HK-2 (cell line): ENCODE results near the gene ADD3.

ENCODE experiments used
- DNase-seq: peaks from one replicate; pipeline ENCODE4 v3.0.0-alpha.2; 2018; ENCODE audit not compliant: unreplicated experiment

ADD3 gene

DNA sequence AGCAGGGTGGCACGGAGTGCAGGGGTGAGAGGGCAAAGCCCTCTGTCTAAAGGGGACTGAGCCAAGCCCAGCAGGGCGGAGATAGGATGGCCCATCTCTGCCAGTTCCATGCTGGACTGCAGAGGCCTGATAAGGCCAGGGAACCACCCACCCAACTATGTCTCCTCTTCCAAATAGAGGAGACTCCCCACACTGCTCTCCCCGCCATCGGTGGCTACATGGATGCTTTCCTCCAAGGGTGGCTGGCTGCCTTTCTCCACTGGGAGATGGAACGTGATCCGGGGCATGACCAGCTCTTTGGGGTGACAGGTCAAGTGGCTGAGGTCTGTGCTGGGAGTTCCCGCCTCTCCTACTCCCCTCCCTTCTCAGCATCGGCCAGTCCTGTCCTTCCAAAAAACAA, 141.5 kb downstream of the ADD3 start:
- no peak for DNase-seq

DNA sequence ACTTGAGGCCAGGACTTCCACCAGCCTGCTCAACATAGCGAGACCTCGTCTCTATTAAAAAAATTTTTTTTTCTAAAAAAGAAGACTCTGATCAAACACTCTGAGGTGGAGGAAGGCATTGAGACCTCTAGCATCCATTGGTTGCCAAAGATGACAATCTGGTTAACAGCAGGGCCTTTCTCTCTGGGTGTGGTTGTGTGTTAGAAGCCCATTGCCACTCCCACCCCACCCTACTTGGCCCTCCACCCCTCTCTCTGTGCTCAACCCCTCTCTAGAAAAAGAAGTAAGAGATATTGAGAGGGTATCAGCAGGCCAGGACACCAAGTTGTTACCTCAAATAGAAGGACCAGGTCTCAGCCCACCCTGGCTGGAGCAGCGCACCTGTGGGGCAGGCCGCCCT, 142.3 kb downstream of the ADD3 start:
- no peak for DNase-seq

GRCh38 chr10:110150981-110151380, 143.2 kb downstream of the ADD3 start:
- DNase-seq = no peak

DNA sequence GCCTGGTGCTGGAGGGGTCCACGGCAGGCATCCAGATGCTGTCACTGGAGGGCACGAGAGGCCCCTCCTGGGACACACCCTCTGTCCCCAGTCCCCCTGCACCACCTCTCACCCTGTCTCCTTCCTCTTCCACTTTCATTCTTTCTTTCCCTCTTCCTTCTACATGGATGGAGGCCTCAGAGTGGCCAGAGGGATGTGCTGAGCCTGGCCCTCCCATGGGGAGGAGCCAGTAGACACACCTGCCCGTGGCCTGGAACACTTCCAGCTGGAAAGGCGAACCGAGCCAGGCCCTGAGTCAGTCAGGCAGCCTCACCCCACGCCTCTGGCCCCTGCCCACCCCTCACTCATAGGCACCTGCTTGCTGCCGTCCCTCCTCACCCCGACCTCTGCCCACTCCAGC, 143.7 kb downstream of the ADD3 start:
- DNase-seq = no peak

DNA sequence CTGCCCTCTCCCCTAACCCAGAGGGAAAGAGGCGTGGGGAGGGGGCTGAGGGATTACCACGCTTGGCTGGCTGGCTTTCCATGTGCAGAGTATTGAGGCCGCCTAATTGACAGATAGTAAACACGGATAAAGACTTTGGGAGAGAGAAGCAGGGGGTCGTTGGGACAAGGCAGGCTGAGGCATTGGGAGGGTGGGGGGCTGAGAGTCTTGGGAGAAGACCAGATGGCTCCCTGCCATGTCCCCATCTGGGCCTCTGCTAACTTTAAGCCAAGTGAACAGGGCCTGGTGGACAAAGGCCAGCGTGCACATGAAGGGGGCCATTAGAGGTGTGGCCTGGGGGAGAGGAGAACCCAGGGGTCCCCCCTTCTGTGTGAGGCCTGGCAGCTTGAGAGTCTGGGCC, 144.2 kb downstream of the ADD3 start:
- DNase-seq = no peak

GRCh38 chr10:110153396-110153795, 145.6 kb downstream of the ADD3 start:
- no peak for DNase-seq

DNA sequence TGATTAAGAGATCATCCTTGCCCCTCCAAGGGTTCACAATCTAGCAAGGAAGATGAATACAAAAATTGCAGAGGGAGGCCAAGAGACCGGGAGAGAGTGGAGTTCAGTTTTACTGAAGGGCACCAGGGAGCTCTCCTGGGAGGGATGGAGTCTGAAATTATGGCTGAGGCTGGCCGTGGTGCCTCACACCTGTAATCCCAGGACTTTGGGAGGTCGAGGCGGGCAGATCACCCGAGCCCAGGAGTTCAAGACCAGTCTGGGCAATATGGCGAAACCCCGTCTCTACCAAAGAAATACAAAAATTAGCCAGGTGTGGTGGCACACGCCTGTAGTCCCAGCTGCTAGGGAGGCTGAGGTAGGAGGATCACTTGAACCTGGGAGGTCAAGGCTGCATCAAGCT, 148.3 kb downstream of the ADD3 start:
- DNase-seq = no peak

- DNase-seq = no peak
Measured at GRCh38 chr10:110158051-110159005, 150.5 kb downstream of the ADD3 start.

DNA sequence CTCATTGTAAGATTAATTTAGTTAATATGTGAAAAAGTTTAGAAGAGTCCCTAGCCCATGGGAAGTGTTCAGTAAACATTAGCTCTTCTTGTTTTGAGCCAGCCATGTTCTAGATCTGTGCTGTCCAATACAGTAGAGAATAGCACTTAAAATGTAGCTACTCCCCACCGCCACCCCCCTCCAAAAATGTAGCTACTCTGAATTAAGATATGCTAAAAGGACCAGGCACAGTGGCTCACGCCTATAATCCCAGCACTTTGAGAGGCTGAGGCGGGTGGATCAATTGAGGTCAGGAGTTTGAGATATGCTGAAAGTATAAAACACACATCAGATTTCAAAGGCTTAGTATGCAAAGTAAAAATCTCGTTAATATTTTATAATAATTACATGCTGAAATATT, 152.3 kb downstream of the ADD3 start:
- DNase-seq = no peak

GRCh38 chr10:110160522-110160921, 152.7 kb downstream of the ADD3 start:
- DNase-seq = no peak

DNA sequence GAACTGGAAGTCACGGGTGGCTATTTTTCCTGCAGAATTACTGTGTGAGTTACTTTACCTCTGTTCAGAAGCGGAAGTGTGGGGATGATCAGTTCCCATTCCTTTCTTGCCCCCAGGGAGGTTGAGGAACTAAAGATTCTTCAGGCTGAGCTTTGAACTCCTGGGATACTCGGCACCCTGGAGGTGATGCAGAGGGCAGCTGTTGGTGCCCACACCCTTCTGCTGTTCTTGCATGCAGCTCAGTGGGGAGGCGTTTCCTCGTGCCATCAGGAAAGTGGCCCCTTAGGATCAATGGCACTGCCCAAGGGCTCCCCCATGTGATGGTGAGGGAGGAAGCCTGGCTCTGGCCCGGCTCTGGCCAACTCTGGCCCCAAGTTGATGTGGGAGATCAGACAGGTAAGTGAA, 155.0 kb downstream of the ADD3 start:
- DNase-seq = no peak

GRCh38 chr10:110163192-110163773, 155.5 kb downstream of the ADD3 start:
- no peak for DNase-seq

DNA sequence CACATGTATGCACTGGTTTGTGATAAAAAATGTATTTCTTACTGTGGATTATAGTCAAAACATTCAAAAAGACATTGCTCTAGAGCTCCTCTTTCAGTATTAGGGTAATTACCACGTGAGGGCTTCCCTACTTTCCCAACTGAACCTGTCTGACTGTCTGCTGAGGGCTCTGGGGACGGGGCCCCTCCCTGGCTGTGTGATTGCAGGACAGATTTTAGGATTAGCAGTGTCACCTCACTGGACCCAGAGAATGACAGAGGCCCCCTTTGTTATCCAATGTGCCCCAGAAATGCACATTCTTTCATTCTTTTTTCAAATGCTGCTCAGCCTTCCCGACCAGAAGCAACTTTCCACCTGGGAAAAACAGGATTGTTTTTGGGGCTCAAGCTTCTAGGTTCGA, 156.1 kb downstream of the ADD3 start:
- DNase-seq = no peak

GRCh38 chr10:110165239-110165638, 157.5 kb downstream of the ADD3 start:
- DNase-seq = no peak

GRCh38 chr10:110167149-110167548, 159.4 kb downstream of the ADD3 start:
- no peak for DNase-seq

GRCh38 chr10:110168601-110169481, 161.1 kb downstream of the ADD3 start:
- DNase-seq = no peak

DNA sequence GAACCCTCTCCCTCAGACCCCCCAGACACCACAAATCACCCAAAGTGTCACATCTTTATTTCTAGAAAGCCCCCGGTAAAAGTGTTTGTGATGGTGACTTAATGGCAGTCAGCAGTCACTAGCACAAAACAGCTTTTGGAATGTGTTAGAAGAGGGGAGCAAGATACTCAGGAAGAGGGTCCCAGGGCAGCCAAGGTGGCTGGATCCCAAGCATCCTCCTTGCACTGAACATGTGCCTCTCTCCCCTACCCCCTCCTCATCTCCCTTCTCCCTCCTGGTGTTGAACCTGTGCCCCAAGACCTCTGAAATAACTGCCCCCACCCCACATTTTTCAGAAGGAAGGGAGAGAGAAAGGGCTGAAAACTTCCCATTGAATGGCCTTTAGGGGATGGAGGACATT, 161.8 kb downstream of the ADD3 start:
- DNase-seq = no peak

GRCh38 chr10:110170142-110170971, 162.6 kb downstream of the ADD3 start:
- no peak for DNase-seq

DNA sequence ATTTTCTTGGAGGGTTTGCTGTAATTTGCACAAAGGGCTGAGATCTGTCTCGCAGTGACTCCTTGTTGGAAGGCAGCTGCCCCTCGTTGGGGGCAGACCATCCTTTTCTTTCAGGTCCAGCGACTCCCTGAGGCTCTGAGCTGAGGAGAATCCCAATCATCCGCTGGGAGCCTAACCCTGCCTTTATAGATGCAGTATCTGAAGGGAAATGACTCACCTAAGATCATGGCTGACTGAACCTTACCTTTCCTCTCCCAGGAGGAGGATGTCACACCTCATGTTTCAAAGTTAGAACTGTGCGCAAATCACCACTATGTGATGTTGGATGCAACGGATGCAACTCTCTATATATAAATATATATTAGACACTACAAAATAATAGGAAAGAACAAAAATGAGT, 163.2 kb downstream of the ADD3 start:
- DNase-seq = no peak

GRCh38 chr10:110172155-110172554, 164.4 kb downstream of the ADD3 start:
- DNase-seq = no peak

DNA sequence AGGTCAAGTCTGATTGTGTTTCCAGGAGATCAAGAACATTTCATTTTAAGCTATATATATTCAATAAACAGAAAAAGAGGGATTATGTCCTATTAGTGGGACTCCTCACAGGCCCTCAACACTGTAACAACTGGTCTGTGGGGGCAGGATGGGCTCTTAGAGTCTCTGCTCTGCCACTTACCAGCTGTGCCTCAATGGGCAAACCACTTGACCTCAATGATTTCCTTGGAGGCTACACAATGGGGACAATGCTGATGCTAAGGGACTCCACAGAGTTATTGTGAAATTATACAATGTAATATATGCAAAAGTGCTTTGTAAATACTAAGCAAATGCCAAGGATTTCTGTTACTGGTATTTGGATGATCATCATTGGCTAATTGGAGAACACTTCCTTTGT, 166.4 kb downstream of the ADD3 start:
- DNase-seq = no peak

GRCh38 chr10:110174816-110175215, 167.0 kb downstream of the ADD3 start:
- DNase-seq = no peak
